Measurements from ENCODE around the gene FAM50A.

The FAM50A gene

GRCh38 chrX:154437971-154438893, 5.7 kb upstream of the FAM50A start:
- no peak for DNase-seq (ENCODE audit: low read depth in 2 of 2, low spot score in 1 of 2)

DNA sequence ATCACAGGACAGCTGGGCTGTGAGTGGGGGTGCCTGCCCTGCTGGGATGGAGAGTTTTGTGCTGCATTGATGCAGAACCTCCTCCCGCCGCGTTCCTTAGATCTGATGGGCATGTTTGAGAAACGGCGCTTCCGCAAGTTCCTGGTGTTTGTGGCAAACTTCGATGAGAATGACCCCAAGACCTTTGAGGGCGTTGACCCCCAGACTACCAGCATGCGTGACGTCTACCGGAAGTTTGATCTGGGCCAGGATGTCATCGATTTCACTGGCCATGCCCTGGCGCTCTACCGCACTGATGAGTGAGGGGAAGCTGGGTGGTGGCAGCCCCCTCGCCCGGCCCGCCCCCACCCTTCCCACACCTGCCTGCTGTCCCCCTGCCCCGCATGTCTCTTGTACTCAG, 4.1 kb upstream of the FAM50A start:
- DNase-seq (ENCODE audit: low read depth in 2 of 2, low spot score in 1 of 2), result no peak

DNA sequence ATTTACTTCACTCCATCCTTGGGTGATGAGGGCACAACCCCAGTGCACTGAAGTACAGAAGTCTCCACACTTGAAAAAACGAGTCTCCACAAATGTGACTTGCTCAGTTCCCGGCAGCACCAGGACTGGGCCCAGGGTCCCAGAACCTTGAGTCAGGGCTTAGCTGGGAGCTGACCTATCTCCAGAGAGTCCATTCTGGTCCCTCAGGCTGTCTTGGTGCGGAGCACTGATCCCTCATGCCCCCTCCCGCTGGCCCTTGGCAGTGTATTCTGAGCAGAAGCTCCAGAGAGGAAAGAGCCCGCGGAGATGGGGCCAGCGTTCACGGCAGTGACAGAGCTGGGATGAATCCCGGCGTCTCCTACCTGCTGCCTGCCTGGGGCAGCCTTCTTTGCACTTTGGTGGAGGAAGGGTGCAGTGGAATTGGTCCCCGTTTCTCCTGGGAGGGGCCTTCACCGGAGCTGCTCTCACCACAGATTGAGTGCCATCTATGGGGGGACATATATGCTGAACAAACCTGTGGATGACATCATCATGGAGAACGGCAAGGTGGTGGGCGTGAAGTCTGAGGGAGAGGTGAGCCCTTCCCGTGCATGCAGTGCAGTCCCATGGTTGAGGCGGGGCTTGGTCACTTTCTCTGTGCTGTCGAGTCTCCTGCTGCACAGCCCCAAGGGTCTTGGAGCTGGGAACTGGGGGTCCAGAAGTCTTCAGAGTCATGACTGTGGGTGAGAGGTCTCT, 3.2 kb upstream of the FAM50A start:
- DNase-seq (ENCODE audit: low read depth in 2 of 2, low spot score in 1 of 2), result no peak

DNA sequence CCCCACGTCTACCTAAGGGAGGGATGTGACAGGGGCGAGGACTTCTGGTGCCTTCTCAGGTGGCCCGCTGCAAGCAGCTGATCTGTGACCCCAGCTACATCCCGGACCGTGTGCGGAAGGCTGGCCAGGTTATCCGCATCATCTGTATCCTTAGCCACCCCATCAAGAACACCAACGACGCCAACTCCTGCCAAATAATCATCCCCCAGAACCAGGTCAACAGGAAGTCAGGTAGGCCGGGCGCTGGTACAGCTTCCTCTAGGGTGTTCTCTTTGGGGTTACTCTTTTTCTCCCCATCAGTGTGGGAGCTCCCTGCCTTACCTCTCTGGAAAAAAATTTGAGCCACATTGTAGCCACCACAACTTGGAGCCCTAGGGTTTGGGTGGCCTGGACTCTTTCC, 2.4 kb upstream of the FAM50A start:
- DNase-seq (ENCODE audit: low read depth in 2 of 2, low spot score in 1 of 2), result no peak

- DNase-seq (ENCODE audit: low read depth in 2 of 2, low spot score in 1 of 2), result no peak
Observed at GRCh38 chrX:154441984-154442707, 1.8 kb upstream of the FAM50A start.

DNA sequence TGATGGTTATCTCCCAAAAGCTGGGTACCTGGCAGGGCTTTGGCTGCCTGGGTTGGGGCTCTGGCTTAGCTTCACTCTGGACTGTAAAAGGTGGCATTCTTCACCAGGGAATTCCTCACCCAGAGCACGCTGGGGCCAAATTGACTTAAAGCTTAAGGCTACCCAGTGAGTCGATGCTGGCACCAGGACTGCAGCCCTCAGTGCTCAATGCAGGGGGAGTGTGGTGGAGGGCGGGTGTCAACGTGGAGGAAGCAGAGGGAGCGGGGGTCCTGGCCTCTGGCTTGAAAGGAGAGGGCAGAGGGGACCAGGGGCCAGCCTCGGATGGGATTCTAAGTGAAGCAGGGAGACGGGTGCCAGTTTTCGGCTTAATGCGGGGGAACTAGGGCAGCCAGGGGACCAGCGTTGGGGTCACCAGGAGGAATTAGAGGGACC, 446 bp upstream of the FAM50A start:
- DNase-seq (ENCODE audit: low read depth in 2 of 2, low spot score in 1 of 2), result no peak

- no peak for DNase-seq (ENCODE audit: low read depth in 2 of 2, low spot score in 1 of 2)
Observed at GRCh38 chrX:154444755-154445246, 860 bp downstream of the FAM50A start.

DNA sequence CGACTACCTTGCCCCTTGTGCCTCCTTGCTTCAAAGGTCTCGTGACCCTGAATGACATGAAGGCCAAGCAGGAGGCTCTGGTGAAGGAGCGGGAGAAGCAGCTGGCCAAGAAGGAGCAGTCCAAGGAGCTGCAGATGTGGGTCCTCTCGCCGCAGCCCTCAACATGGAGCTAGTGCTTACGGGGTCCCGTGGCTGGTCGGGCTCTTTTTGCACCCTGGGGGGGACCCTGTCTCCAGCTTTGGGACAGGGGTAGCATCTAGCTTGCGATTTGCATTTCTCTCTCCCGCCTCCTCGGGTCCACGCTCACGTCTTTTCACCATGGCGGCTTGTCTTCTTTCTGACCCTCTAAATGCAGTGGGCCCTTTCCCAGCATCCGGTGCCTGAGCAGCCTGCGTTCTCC, 1.8 kb downstream of the FAM50A start:
- no peak for DNase-seq (ENCODE audit: low read depth in 2 of 2, low spot score in 1 of 2)

DNA sequence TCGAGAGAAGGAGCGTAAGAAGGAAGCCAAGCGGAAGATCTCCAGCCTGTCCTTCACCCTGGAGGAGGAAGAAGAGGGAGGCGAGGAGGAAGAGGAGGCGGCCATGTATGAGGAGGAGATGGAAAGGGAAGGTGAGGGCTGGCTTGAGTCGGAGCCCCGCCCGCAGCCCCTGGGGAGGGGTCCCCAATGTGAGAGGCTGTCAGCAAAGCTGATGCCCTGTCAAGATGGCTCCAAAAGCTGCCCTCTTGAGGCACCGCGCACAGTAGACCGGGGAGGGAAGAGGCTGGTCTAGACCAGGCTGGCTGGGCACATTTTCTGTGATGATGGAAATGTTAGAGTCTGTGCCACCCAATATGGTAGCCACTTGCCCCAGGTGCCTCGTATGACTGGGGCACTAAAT, 2.5 kb downstream of the FAM50A start:
- DNase-seq (ENCODE audit: low read depth in 2 of 2, low spot score in 1 of 2), result no peak

- DNase-seq (ENCODE audit: low read depth in 2 of 2, low spot score in 1 of 2), result no peak
Observed at GRCh38 chrX:154448484-154448883, 4.5 kb downstream of the FAM50A start.

- DNase-seq (ENCODE audit: low read depth in 2 of 2, low spot score in 1 of 2), result no peak
Observed at GRCh38 chrX:154449618-154450017, 5.7 kb downstream of the FAM50A start.

- no peak for DNase-seq (ENCODE audit: low read depth in 2 of 2, low spot score in 1 of 2)
Observed at GRCh38 chrX:154450312-154450711, 6.4 kb downstream of the FAM50A start.

DNA sequence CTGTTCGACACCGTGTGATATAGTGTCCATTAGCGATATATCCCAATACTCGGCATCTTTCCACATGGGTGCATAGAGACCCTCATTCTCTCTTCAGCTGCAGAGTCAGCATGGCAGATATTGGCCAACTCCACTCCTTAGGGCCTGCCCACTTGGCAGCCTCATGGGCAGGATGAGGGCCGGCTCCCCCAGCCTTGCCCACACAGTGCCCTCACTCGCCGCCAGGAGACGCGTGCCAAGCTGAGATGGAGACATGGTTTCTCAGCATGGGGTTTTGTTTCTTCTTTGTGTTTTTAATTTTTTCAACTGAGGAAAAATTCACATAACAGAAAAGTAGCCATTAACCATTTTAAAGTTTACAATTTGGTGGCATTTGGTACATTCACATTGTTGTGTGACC, 8.9 kb downstream of the FAM50A start:
- no peak for DNase-seq (ENCODE audit: low read depth in 2 of 2, low spot score in 1 of 2)

DNA sequence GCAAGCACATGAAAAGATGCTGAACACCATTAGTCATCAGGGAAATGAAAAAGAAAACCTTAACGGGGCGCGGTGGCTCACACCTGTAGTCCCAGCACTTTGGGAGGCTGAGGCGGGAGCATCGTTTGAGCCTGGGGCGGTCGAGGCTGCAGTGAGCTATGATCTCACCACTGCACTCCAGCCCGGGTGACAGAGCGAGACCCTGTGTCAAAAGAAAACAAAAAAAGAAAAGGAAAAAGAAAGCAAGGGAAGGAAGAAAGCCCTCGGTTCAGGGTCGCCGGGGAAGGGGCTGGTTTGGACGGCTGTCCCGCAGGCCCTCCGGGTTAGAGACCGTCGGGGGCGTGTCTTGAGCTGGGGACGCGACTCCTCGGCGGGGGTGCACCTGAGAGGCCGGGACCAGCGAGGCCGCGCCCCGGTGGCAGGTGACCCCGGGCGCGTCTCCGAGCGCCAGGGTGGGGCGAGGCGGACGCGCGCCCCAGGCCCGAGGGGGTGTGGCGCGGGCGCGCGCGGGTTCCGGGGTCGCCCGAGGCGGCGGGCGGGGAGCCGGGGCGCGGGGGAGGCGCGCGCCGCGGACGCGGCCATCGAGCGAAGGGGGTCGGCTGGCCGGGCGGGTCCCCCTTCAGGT, 13.7 kb downstream of the FAM50A start:
- peak in 1 of 2 donors; percentile 19 for DNase-seq (ENCODE audit: low read depth in 2 of 2, low spot score in 1 of 2)

DNA sequence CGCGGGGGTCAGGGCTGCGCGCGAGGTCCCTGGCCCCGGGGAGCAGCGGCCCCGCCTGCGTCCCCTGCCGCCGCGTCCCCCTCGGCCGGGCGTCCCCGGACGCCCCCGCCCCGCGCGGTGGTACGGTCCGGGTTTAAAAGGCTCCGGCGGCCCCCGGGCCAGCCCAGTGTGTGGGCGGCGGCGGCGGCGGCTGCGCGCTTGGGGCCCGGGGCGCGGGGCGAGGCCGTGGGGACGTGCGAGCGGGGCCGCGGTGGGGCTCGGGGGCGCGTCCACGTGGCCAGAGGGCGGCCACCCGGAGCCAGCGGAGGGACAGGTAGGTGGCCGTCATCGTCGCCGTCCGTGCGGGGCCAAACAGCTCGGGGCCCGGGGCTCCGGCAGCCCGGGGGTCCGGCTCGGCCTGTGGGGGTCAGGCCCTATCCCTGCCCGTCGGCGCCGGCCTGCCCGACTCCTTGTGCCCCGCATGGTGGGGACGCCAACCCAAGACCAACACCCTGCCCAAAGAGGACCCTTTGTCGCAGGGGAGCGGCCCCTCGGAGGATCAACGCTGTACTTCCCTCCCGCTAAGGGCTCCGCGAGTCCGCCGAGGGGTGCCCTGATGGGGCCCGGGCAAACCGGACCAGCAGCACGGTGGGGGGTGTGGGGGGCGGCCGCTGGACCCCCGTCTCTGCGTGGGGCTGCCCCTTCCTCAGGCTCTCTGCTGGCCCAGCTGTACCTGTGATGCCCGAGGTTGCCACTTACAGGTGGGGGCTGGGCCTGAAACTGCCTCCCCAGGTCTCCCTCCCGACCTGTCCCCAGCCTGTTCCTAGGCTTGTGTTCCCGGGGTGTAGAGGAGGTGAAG, 14.4 kb downstream of the FAM50A start, which contains the start of gene PLXNA3:
Gene PLXNA3, plus strand, starts transcription at position 166 of the 838 bp plus-strand sequence. CDS start 1,903 bp downstream, outside the sequence.
- DNase-seq (ENCODE audit: low read depth in 2 of 2, low spot score in 1 of 2), result peak in 1 of 2 donors; percentile 49

DNA sequence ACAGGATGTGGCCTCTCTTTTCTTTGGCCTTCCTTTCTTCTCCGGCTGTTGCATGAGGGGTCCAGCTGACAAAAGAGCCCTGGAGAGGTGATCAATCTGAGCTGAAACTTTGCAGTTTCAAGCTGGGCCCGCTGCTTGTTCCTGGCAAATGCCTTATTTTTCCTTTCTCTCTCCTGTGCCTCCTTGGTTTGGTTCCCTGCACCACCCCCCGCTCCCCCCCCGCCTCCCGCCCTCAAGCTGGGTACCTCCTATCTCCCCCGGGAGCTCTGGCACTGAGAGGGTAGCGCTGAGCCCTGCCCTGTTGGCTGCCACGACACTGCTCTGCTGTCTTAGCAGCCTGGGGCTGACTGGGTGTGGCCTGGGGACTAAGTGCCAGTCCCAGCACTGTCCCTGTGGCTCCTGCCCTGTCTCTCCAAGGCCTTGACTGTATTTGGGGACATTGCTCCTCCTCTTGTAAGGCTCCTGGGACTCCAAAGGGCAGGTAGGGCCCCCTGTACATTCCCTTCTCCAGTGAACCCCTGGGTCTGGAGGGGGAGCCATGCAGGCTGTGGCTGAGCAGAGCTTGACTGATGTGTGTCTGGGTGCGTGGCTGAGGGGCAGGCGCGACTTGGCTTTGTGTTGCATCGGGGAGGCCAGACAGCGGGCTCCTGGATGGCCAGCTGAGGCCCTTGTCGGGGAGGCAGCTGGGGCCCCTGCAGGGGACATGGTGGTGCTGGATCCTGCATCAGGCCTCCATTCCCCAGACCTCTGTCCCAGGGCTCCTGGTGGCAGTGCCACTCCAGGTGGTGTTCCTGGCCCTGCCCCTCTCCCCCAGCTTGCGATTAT, 15.2 kb downstream of the FAM50A start:
- no peak for DNase-seq (ENCODE audit: low read depth in 2 of 2, low spot score in 1 of 2)

DNA sequence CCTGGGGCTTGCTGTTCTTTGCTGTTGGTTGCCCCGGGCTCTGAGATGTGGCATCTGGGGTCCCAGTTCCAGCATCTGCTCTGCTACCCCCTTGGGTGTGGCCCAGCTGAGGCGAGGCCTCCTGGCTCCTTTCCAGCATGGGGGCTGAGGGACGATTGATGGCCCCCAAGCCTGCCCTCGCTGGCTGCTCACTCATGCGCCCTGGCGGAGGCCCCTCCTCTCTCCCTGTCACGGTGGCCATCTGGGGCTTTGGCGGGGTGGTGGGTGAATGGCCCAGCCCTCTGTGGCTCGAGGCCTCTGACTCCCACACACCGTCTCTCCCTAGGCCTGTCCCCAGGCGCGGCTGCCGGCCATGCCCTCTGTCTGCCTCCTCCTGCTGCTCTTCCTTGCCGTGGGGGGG, 15.9 kb downstream of the FAM50A start:
- DNase-seq (ENCODE audit: low read depth in 2 of 2, low spot score in 1 of 2), result no peak

DNA sequence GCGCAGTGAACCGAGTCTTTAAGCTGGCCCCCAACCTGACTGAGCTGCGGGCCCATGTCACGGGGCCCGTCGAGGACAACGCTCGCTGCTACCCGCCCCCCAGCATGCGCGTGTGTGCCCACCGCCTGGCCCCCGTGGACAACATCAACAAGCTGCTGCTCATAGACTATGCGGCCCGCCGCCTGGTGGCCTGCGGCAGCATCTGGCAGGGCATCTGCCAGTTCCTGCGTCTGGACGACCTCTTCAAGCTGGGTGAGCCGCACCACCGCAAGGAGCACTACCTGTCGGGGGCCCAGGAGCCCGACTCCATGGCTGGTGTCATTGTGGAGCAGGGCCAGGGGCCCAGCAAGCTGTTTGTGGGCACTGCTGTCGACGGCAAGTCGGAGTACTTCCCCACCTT, 16.4 kb downstream of the FAM50A start:
- no peak for DNase-seq (ENCODE audit: low read depth in 2 of 2, low spot score in 1 of 2)

GRCh38 chrX:154462396-154462795, 18.5 kb downstream of the FAM50A start:
- DNase-seq (ENCODE audit: low read depth in 2 of 2, low spot score in 1 of 2), result no peak

Data from stimulated activated CD8-positive, alpha-beta memory T cell treated with anti-CD3 and anti-CD28 coated beads, Interleukin-4, amount 100 ng/mL, for 1 hour (primary cell).